Measurements from ENCODE around the gene TMCC1. TPM values are rescaled to one million over a fixed set of nuclear protein-coding genes. Genes with fewer than 3 reads are reported as not detected.

TMCC1 gene
- total and polyA plus RNA-seq, 10 of the 15 experiments (the other 5 are each of a cell fraction or from before 2014, with no cell fraction given) = 2.3 to 21.1 (median 8.4) TPM

DNA sequence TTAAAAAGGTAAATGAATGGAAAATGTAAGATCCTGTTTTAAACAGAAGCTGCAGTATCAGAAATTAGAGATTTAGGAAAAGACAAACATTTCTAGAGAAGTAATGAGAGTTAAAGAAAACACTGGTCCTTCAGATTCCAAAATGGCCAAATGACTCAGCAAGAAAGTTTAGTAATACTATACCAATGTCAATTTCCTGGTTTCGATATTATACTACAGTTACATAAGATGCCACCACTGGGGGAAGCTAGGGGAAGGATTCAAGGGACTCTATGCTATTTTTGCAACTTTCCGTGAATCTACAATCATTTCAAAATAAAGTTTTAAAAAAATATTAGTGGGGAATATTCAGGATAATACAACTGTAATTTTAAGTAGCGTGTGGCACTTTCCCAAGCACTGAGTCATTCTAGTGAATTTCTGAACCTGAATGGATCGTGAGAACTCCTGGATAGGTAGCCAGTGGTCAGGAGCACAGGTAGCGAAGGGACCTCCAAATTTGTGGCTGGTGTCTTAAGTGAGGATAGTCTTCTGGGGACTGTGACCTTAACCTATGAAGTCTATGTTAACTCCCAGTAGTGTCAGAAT is 37.6 kb downstream of the TMCC1 start (continued):
- peak; percentile 49 to 62; a peak in 3 of 4 replicates for TF ChIP-seq IKZF2 (IDR thresholded peaks at IDR 0.05)
- TF ChIP-seq, protein P1, sequence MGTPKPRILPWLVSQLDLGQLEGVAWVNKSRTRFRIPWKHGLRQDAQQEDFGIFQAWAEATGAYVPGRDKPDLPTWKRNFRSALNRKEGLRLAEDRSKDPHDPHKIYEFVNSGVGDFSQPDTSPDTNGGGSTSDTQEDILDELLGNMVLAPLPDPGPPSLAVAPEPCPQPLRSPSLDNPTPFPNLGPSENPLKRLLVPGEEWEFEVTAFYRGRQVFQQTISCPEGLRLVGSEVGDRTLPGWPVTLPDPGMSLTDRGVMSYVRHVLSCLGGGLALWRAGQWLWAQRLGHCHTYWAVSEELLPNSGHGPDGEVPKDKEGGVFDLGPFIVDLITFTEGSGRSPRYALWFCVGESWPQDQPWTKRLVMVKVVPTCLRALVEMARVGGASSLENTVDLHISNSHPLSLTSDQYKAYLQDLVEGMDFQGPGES (IDR thresholded peaks at IDR 0.05) = no peak
- TF ChIP-seq, protein P2, sequence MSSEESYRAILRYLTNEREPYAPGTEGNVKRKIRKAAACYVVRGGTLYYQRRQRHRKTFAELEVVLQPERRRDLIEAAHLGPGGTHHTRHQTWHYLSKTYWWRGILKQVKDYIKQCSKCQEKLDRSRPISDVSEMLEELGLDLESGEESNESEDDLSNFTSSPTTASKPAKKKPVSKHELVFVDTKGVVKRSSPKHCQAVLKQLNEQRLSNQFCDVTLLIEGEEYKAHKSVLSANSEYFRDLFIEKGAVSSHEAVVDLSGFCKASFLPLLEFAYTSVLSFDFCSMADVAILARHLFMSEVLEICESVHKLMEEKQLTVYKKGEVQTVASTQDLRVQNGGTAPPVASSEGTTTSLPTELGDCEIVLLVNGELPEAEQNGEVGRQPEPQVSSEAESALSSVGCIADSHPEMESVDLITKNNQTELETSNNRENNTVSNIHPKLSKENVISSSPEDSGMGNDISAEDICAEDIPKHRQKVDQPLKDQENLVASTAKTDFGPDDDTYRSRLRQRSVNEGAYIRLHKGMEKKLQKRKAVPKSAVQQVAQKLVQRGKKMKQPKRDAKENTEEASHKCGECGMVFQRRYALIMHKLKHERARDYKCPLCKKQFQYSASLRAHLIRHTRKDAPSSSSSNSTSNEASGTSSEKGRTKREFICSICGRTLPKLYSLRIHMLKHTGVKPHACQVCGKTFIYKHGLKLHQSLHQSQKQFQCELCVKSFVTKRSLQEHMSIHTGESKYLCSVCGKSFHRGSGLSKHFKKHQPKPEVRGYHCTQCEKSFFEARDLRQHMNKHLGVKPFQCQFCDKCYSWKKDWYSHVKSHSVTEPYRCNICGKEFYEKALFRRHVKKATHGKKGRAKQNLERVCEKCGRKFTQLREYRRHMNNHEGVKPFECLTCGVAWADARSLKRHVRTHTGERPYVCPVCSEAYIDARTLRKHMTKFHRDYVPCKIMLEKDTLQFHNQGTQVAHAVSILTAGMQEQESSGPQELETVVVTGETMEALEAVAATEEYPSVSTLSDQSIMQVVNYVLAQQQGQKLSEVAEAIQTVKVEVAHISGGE (CRISPR knock-in tag; IDR thresholded peaks at IDR 0.05) = no peak
- no peak for TF ChIP-seq RELA (IDR thresholded peaks at IDR 0.05; ENCODE audit: borderline replicate concordance, partially characterized antibody)
- TF ChIP-seq, protein P3, sequence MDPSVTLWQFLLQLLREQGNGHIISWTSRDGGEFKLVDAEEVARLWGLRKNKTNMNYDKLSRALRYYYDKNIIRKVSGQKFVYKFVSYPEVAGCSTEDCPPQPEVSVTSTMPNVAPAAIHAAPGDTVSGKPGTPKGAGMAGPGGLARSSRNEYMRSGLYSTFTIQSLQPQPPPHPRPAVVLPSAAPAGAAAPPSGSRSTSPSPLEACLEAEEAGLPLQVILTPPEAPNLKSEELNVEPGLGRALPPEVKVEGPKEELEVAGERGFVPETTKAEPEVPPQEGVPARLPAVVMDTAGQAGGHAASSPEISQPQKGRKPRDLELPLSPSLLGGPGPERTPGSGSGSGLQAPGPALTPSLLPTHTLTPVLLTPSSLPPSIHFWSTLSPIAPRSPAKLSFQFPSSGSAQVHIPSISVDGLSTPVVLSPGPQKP (IDR thresholded peaks at IDR 0.05; ENCODE audit: low read depth, low read length) = no peak
- TF ChIP-seq, protein P4, sequence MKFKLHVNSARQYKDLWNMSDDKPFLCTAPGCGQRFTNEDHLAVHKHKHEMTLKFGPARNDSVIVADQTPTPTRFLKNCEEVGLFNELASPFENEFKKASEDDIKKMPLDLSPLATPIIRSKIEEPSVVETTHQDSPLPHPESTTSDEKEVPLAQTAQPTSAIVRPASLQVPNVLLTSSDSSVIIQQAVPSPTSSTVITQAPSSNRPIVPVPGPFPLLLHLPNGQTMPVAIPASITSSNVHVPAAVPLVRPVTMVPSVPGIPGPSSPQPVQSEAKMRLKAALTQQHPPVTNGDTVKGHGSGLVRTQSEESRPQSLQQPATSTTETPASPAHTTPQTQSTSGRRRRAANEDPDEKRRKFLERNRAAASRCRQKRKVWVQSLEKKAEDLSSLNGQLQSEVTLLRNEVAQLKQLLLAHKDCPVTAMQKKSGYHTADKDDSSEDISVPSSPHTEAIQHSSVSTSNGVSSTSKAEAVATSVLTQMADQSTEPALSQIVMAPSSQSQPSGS (IDR thresholded peaks at IDR 0.05; ENCODE audit: low read length) = peak; percentile 17; the same call in 1 of the 2 replicates
- TF ChIP-seq, protein P5, sequence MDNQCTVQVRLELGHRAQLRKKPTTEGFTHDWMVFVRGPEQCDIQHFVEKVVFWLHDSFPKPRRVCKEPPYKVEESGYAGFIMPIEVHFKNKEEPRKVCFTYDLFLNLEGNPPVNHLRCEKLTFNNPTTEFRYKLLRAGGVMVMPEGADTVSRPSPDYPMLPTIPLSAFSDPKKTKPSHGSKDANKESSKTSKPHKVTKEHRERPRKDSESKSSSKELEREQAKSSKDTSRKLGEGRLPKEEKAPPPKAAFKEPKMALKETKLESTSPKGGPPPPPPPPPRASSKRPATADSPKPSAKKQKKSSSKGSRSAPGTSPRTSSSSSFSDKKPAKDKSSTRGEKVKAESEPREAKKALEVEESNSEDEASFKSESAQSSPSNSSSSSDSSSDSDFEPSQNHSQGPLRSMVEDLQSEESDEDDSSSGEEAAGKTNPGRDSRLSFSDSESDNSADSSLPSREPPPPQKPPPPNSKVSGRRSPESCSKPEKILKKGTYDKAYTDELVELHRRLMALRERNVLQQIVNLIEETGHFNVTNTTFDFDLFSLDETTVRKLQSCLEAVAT (IDR thresholded peaks at IDR 0.05) = no peak
- TF ChIP-seq ZZZ3 (IDR thresholded peaks at IDR 0.05; ENCODE audit: control insufficient read depth, insufficient read length, low read depth) = no peak
- TF ChIP-seq EED (IDR thresholded peaks at IDR 0.05; ENCODE audit: low read depth) = 0 out of 2 replicates have a peak, but pooled peaks have one; percentile 30
- no peak for TF ChIP-seq ZBED1 (IDR thresholded peaks at IDR 0.05; ENCODE audit: borderline replicate concordance)
- TF ChIP-seq, protein P6, sequence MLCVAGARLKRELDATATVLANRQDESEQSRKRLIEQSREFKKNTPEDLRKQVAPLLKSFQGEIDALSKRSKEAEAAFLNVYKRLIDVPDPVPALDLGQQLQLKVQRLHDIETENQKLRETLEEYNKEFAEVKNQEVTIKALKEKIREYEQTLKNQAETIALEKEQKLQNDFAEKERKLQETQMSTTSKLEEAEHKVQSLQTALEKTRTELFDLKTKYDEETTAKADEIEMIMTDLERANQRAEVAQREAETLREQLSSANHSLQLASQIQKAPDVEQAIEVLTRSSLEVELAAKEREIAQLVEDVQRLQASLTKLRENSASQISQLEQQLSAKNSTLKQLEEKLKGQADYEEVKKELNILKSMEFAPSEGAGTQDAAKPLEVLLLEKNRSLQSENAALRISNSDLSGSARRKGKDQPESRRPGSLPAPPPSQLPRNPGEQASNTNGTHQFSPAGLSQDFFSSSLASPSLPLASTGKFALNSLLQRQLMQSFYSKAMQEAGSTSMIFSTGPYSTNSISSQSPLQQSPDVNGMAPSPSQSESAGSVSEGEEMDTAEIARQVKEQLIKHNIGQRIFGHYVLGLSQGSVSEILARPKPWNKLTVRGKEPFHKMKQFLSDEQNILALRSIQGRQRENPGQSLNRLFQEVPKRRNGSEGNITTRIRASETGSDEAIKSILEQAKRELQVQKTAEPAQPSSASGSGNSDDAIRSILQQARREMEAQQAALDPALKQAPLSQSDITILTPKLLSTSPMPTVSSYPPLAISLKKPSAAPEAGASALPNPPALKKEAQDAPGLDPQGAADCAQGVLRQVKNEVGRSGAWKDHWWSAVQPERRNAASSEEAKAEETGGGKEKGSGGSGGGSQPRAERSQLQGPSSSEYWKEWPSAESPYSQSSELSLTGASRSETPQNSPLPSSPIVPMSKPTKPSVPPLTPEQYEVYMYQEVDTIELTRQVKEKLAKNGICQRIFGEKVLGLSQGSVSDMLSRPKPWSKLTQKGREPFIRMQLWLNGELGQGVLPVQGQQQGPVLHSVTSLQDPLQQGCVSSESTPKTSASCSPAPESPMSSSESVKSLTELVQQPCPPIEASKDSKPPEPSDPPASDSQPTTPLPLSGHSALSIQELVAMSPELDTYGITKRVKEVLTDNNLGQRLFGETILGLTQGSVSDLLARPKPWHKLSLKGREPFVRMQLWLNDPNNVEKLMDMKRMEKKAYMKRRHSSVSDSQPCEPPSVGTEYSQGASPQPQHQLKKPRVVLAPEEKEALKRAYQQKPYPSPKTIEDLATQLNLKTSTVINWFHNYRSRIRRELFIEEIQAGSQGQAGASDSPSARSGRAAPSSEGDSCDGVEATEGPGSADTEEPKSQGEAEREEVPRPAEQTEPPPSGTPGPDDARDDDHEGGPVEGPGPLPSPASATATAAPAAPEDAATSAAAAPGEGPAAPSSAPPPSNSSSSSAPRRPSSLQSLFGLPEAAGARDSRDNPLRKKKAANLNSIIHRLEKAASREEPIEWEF (IDR thresholded peaks at IDR 0.05; ENCODE audit: insufficient replicate concordance, low read depth, low read length) = no peak
- TF ChIP-seq LARP7 (IDR thresholded peaks at IDR 0.05) = no peak
- TF ChIP-seq SP1 (IDR thresholded peaks at IDR 0.05; ENCODE audit: low read depth, low read length) = no peak

All from GM12878 (cell line).